GM12872 (cell line): ENCODE results near the gene RBM19.

Experiments used
- TF ChIP-seq, protein P1 (sequence below): IDR thresholded peaks from 3 replicates; pipeline ENCODE4 v1.5.1; 2011; ENCODE audit warnings: low read depth, mild to moderate bottlenecking, low read length, moderate library complexity; ENCODE audit not compliant: insufficient read depth

The RBM19 gene

DNA sequence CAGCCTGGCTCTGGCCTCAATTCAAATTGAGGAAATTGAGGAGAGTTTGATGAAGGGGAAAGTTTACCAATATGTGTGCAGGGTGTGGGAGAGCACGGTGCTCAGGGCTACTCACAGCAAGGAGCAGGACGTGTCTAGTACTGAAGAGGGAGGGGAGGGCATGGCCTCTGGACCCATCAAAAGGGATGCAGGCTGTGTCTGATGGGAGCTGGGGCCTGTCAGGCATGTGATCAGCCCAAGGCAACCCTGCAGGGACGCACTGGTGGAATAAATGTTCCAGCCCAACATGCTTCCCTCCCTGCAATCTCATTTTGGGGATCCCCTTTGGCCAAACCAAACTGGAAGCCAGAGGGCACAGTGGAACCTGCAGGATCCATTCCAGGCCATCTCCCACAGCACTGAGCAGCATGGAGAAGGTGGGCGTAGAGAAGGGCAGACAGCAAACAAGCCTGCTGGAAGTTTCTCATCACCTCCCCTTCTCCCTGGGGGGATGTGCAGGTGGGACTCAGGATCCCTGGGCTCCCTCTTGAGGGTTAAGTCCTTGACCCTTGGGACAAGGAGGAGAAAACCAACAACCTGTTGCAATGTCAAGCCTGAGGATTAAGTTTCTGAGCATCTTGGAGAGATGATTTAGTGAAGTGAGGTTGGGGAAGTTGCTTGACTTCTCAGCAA, 17.8 kb upstream of the RBM19 start:
- TF ChIP-seq, protein P1, sequence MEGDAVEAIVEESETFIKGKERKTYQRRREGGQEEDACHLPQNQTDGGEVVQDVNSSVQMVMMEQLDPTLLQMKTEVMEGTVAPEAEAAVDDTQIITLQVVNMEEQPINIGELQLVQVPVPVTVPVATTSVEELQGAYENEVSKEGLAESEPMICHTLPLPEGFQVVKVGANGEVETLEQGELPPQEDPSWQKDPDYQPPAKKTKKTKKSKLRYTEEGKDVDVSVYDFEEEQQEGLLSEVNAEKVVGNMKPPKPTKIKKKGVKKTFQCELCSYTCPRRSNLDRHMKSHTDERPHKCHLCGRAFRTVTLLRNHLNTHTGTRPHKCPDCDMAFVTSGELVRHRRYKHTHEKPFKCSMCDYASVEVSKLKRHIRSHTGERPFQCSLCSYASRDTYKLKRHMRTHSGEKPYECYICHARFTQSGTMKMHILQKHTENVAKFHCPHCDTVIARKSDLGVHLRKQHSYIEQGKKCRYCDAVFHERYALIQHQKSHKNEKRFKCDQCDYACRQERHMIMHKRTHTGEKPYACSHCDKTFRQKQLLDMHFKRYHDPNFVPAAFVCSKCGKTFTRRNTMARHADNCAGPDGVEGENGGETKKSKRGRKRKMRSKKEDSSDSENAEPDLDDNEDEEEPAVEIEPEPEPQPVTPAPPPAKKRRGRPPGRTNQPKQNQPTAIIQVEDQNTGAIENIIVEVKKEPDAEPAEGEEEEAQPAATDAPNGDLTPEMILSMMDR, result no peak

DNA sequence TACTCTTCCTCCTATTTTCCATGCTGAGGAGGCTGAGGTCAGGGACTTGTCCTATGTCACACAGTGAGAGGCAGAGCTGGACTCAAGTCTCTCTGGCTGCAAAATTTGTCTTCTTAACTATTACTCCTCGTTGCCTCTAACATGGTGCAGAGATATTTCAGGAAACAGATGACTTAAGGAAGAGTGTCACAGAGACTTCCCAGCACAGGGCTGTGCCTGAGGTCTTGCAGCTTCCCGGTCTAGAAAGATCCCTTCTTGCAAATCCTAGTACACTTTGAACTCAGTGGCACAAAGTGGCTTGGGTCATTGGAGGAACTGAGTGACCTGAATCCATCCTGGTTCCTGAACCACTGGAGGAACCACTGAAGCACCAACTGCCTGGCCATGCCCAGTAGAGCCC, 17.1 kb upstream of the RBM19 start:
- TF ChIP-seq, protein P1, result no peak

DNA sequence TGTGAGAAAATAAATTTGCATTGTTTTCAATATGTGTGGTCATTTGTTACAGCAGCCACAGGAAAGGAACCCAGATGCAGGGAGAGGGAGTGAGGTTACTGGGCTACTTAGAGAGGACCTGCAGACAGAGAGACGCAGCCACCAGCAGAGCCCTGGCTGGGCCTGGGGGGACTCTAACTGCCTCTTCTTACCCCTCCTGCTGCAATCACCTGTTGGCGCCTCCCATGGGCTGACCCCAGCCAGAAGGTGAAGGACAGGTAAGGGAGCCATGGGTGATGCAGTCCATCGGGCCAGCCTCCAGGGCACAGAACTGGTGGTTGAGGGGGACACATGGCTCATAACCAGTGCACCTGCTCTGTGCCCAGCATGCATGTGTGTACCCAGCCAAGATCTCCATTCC, 15.8 kb upstream of the RBM19 start:
- TF ChIP-seq, protein P1, result no peak

DNA sequence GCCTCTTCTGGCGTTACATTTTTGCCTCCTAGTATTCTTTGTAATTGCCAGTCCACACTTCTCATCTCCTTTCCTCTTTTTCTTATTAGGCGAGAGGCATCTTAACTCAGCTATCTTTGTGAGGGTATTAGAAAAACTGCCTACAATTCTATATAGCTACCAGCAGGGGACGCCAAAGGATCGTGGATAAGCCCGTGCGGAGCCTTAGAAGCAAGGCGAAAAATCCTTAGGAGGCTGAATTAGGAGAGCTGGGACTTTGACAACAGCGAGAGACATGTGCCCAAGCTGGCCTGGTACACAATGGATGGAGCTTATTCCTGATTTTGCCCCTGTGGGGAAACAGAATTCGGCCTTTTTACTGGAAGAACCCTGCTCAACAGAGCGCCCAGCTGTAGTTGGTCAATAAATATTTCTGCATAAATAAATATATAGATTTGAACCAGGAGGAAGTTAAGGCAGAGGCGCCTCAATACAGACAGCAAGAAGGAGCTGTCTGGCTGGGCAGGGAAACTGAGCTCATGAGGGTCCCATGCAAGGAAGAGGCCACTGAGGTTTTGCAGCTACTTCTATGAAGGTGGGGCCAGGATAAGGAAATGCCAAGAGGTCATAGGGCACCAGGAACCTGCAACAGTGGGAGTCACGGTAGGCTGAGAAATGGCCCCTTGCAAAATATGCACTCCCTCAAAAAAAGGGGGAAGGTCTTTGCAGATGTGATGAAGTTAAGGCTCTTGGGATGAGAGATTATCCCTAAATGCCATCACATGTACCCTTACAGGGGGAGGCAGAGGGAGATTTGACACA, 14.6 kb upstream of the RBM19 start:
- TF ChIP-seq, protein P1, result peak; percentile 97

DNA sequence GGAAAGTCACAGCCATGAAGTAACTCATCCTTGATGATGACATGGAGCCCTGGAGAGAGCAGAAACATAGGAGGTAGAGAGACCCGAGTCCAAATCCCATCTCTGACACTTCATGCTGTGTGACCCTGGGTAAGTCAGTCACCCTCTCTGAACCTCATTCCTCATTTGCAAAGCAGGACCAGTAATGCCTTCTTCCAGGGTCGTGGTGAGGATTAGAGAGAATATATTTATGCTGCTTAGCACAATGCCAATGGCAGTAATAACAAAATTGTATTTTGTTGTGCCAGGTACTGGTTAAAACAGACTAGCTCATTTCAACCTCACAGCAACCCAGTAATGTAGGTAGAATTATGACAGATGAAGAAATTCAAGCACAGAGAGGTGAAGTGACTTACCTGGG, 13.9 kb upstream of the RBM19 start:
- TF ChIP-seq, protein P1, result no peak

DNA sequence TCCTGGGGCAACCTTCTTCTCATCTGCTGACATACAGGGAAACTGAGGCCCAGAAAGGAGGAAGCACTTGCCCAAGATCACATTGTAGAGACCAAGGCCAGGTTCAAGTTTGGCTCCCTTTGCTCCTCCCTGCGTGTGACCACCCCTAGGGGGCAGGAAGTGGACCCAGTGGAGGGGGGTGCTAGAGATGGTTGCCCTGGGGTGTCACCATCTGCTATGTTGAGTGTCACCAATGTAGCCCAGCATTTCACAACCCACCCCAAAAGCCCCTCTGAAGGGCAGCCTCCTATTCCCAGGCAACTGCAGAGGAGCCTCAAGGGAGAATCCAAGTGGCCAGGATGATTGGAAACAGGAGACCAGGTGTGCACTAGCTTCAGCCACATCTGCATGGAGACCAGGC, 12.0 kb upstream of the RBM19 start:
- TF ChIP-seq, protein P1, result 0 out of 3 replicates have a peak, but pooled peaks have one; percentile 2

DNA sequence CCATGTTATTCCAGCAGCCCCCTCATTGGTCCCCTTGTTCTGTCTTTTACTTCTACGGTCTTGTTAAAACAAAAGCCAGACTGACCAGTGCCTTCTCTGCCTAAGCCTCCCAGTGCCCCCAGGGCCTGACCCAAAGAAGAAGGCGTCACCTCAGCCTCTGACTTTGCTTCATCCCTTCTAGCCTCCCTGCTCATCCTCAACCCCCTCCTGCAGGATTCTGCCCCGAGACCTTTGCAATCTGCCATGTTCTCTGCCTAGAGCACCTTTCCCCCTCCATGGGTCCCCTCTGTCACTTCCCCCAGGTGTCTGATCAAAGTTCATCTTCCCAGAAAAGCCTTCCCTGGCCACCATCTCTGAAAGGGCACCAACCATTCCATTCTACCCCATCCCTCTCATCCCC, 7.9 kb upstream of the RBM19 start:
- TF ChIP-seq, protein P1, result no peak
